IMR-90 (cell line): ENCODE results near the gene FNBP1. TPM values are rescaled to one million over a fixed set of nuclear protein-coding genes. Genes with fewer than 3 reads are reported as not detected.

Experiments
- ATAC-seq: fragments of 200-7000 bp; cut with Tn5 transposase; 2 replicates; pipeline ENCODE4 v1.9.1; 2020; ENCODE audit warnings: low read depth, mild to moderate bottlenecking, moderate library complexity
- BruUV-seq: library from RNA; stranded (reverse); fragments of 400-500 nt; replicated peaks from 2 replicates; lab custom pipeline; 2021; lab: Mats Ljungman, UMichigan
- CTCF ChIA-PET: fragments of 300-600 bp; formaldehyde crosslinking; extraction: SDS; loops from one replicate; lab custom pipeline; 2021; ENCODE audit warnings: antibody characterized with exemption; lab: Yijun Ruan, JAX
- POLR2A ChIA-PET: fragments of 300-600 bp; sonication (Branson Sonifier 250); formaldehyde crosslinking; loops from one replicate; lab custom pipeline; 2022; ENCODE audit warnings: antibody characterized with exemption; ENCODE audit not compliant: unreplicated experiment; lab: Charles Lee
- DNase-seq: peaks from one replicate; pipeline ENCODE4 v3.0.0; 2013
- H2AFZ ChIP-seq: replicated peaks from 2 replicates; pipeline ENCODE3; 2013; ENCODE audit warnings: low read length, mild to moderate bottlenecking; ENCODE audit not compliant: poor library complexity
- H2AK5ac ChIP-seq: 2 replicates; pipeline ENCODE4 v1.6.1; 2013; ENCODE audit warnings: low read depth, low read length, inconsistent platforms
- H2AK9ac ChIP-seq: replicated peaks from 2 replicates; pipeline ENCODE3; 2013; ENCODE audit warnings: mild to moderate bottlenecking, low read depth, low read length, moderate library complexity; ENCODE audit not compliant: poor library complexity
- H2BK120ac ChIP-seq: 2 replicates; pipeline ENCODE4 v1.6.1; 2013; ENCODE audit warnings: low read depth, low read length, inconsistent platforms
- H2BK15ac ChIP-seq: 3 replicates; pipeline ENCODE4 v1.6.1; 2013; ENCODE audit warnings: low read depth, low read length, inconsistent platforms
- H2BK20ac ChIP-seq: 2 replicates; pipeline ENCODE4 v1.6.1; 2013; ENCODE audit warnings: low read depth, mild to moderate bottlenecking, inconsistent platforms, low read length, moderate library complexity
- H2BK5ac ChIP-seq: 2 replicates; pipeline ENCODE4 v1.6.1; 2013; ENCODE audit warnings: mild to moderate bottlenecking, low read depth, low read length, inconsistent platforms; ENCODE audit not compliant: poor library complexity, severe bottlenecking
- H3K14ac ChIP-seq: replicated peaks from 2 replicates; pipeline ENCODE4 v1.6.1; 2013; ENCODE audit warnings: low read depth, low read length, inconsistent platforms
- H3K18ac ChIP-seq: 2 replicates; pipeline ENCODE4 v1.6.1; 2013; ENCODE audit warnings: low read depth, low read length, control low read depth
- H3K23ac ChIP-seq: 2 replicates; pipeline ENCODE4 v1.6.1; 2013; ENCODE audit warnings: low read depth, low read length, inconsistent platforms
- H3K27ac ChIP-seq: 2 replicates; pipeline ENCODE4 v1.5.1; 2013; ENCODE audit warnings: mild to moderate bottlenecking, control low read depth, low read length; ENCODE audit not compliant: insufficient read depth
- H3K27me3 ChIP-seq: 2 replicates; pipeline ENCODE4 v1.6.1; 2013; ENCODE audit warnings: low read length; ENCODE audit not compliant: control insufficient read depth, insufficient read depth
- H3K36me3 ChIP-seq: 2 replicates; pipeline ENCODE4 v1.6.1; 2013; ENCODE audit warnings: low read length, mixed read lengths; ENCODE audit not compliant: control insufficient read depth, insufficient read depth
- H3K4ac ChIP-seq: 2 replicates; pipeline ENCODE4 v1.6.1; 2013; ENCODE audit warnings: low read depth, low read length, inconsistent platforms
- H3K4me1 ChIP-seq: 2 replicates; pipeline ENCODE4 v1.6.1; 2013; ENCODE audit warnings: low read length, mixed read lengths; ENCODE audit not compliant: control insufficient read depth, insufficient read depth
- H3K4me2 ChIP-seq: 2 replicates; pipeline ENCODE4 v1.6.1; 2013; ENCODE audit warnings: low read depth, mild to moderate bottlenecking, control low read depth, low read length, moderate library complexity
- H3K4me3 ChIP-seq: 2 replicates; pipeline ENCODE4 v1.5.1; 2013; ENCODE audit warnings: low read depth, mild to moderate bottlenecking, control low read depth, low read length, moderate library complexity; ENCODE audit not compliant: insufficient read depth
- H3K56ac ChIP-seq: 2 replicates; pipeline ENCODE4 v1.6.1; 2013; ENCODE audit warnings: low read length, inconsistent platforms; ENCODE audit not compliant: insufficient read depth; ENCODE audit errors: extremely low read depth
- H3K79me1 ChIP-seq, 2 experiments: 2 replicates each; pipeline ENCODE4 v1.6.1; 2013; ENCODE audit warnings: low read length in 2 of 2, inconsistent platforms in 1 of 2, low read depth in 1 of 2
- H3K9ac ChIP-seq: 2 replicates; pipeline ENCODE4 v1.6.1; 2013; ENCODE audit warnings: low read depth, low read length, control low read depth
- H3K9me1 ChIP-seq: 2 replicates; pipeline ENCODE4 v1.6.1; 2013; ENCODE audit warnings: low read length, inconsistent platforms; ENCODE audit not compliant: insufficient read depth
- H3K9me3 ChIP-seq: 2 replicates; pipeline ENCODE4 v1.6.1; 2013; ENCODE audit warnings: low read length; ENCODE audit not compliant: control insufficient read depth, insufficient read depth
- H4K20me1 ChIP-seq: 2 replicates; pipeline ENCODE4 v1.6.1; 2013; ENCODE audit warnings: low read length, inconsistent platforms; ENCODE audit not compliant: insufficient read depth
- H4K5ac ChIP-seq: 2 replicates; pipeline ENCODE4 v1.6.1; 2013; ENCODE audit warnings: mild to moderate bottlenecking, low read depth, low read length, control low read depth
- H4K8ac ChIP-seq, 2 experiments: 2 replicates each; pipeline ENCODE4 v1.6.1; 2013; ENCODE audit warnings: low read depth in 2 of 2, low read length in 2 of 2, control low read depth in 1 of 2, inconsistent platforms in 1 of 2
- H4K91ac ChIP-seq: 2 replicates; pipeline ENCODE4 v1.6.1; 2013; ENCODE audit warnings: low read depth, low read length, inconsistent platforms; ENCODE audit not compliant: insufficient read depth
- BHLHE40 ChIP-seq: fragments of 150-350 bp; IDR thresholded peaks from 2 replicates; pipeline ENCODE4 v1.6.1; 2016; ENCODE audit warnings: mild to moderate bottlenecking, low read depth, low read length
- CHD1 ChIP-seq: IDR thresholded peaks from 2 replicates; pipeline ENCODE4 v1.6.1; 2012; ENCODE audit warnings: low read depth, low read length, improper control_type of control experiment
- MAZ ChIP-seq: IDR thresholded peaks from 2 replicates; pipeline ENCODE4 v1.6.1; 2012; ENCODE audit warnings: low read depth, mild to moderate bottlenecking, low read length, improper control_type of control experiment, moderate library complexity, borderline replicate concordance
- MXI1 ChIP-seq: IDR thresholded peaks from 2 replicates; pipeline ENCODE4 v1.6.1; 2012; ENCODE audit warnings: low read depth, mild to moderate bottlenecking, low read length, moderate library complexity, borderline replicate concordance
- POLR2A ChIP-seq: IDR thresholded peaks from 2 replicates; pipeline ENCODE4 v1.6.1; 2012; ENCODE audit warnings: mild to moderate bottlenecking, low read depth, low read length
- RFX5 ChIP-seq: IDR thresholded peaks from 2 replicates; pipeline ENCODE4 v1.8.0; 2012; ENCODE audit warnings: low read depth, mild to moderate bottlenecking, low read length, moderate library complexity
- SMC3 ChIP-seq: fragments of 150-350 bp; IDR thresholded peaks from 2 replicates; pipeline ENCODE4 v1.6.1; 2016; ENCODE audit warnings: low read depth, mild to moderate bottlenecking, antibody characterized with exemption, low read length, moderate library complexity
- WGBS, 2 experiments: methylation state at CpG; one replicate each; pipeline versions ENCODE4 v1.1.5 to v1.1.7; 2013; ENCODE audit warnings: missing lambda C conversion rate in 2 of 2; ENCODE audit not compliant: insufficient read length in 1 of 2; ENCODE audit errors: extremely low coverage in 2 of 2; 5-methylcytosine and 5-hydroxymethylcytosine counted together
- dilution Hi-C: fragments of 300-500 bp; cut with HindIII; formaldehyde crosslinking; loops from one replicate; pipeline ENCODE4 v1.14.3; 2018; ENCODE audit warnings: low sequenced_read_pairs; ENCODE audit not compliant: unreplicated experiment
- in situ Hi-C: fragments of 300-500 bp; cut with MboI; formaldehyde crosslinking; loops from 3 replicates; pipeline ENCODE4 v1.14.3; 2019; ENCODE audit warnings: low sequenced_read_pairs, inconsistent platforms, mixed read lengths
- intact Hi-C: fragments of 100-400 bp; cut with micrococcal nuclease; formaldehyde crosslinking; loops from 2 replicates; pipeline ENCODE4 v1.10.0; 2022
- polyA plus RNA-seq, 3 experiments: library from polyadenylated mRNA; depleted of rRNA; stranded (reverse); fragments of >200 nt; gene quantifications; 2 replicates each; pipeline ENCODE4 v1.2.3, GENCODE V29; 2012; ENCODE audit warnings: low replicate concordance in 1 of 3
- total RNA-seq: library from RNA; depleted of rRNA; stranded (reverse); fragments of >200 nt; gene quantifications from 2 replicates; pipeline ENCODE4 v1.2.3, GENCODE V29; 2012
- TF ChIP-seq, protein P1 (sequence below): fragments of 150-350 bp; IDR thresholded peaks from 2 replicates; pipeline ENCODE4 v1.6.1; 2017; ENCODE audit warnings: mild to moderate bottlenecking, antibody characterized with exemption, low read length, low read depth

FNBP1 gene
- total and polyA plus RNA-seq, 2 of the 4 experiments (the other 2 are of a cell fraction) = 10.3 to 15.4 TPM

DNA sequence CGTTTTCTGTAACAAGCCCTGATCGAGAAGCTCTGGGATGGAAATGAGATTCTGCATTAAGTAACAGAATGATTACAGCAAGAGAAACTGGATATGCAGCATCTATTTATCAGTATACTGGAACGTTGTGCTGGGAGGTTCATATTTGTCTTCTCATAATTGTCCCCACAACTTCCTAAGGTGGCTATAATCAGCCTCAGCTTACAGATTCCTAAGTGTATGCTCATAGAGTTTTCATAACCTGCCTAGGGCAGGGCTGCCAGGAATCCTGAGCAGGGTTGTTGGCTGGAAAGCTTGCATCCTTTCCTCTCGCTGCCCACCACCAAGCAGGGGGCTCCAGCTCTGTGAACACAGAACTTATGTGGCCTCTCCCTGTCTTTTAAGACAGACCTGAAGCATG, 70.2 kb downstream of the FNBP1 start:
- Histone ChIP-seq H3K4me3 (no peak overlapping the region), H3K9ac (no peak overlapping the region), H3K9me1 (no peaks in the 10 kb centered on the region), H2BK15ac (no peak overlapping the region), H3K18ac (no peak overlapping the region), H4K91ac (no peak overlapping the region), H3K4ac (no peak overlapping the region), H3K27ac (no peak overlapping the region), H2AK5ac (no peak overlapping the region), H3K9me3 (no peaks in the 10 kb centered on the region), H3K14ac (no peak overlapping the region), H3K79me1 (no peaks in the 10 kb centered on the region), H2BK20ac (no peak overlapping the region), H3K4me2 (no peak overlapping the region), H2AFZ (no peak overlapping the region), H3K27me3 (no peaks in the 10 kb centered on the region), H3K36me3 (peaks cover 13% of the 10 kb centered on the region), H2BK120ac (no peak overlapping the region), H2BK5ac (no peak overlapping the region), H3K4me1 (peaks cover 4% of the 10 kb centered on the region; the same call in 1 of the 2 replicates), H2AK9ac (no peak overlapping the region), H3K23ac (no peak overlapping the region), H4K8ac (no peak overlapping the region), H3K56ac (no peak overlapping the region), H4K5ac (no peak overlapping the region), H4K20me1 (peaks cover 6% of the 10 kb centered on the region; the same call in 1 of the 2 replicates)
- no peak for DNase-seq
- dilution Hi-C loops (no loop called here), intact Hi-C loops (no loop called here), in situ Hi-C loops (no loop called here)
- WGBS, 2 experiments = no CpG with 5 or more reads among the region's 4 CpGs
- no TSS peak for BruUV-seq
- ChIA-PET POLR2A (no interaction called here), CTCF (interaction anchor here (1.0 kb wide), 1 partner anchor 28 kb away, joined by 3 read pairs; no protein-coding TSS in a partner anchor)
- TF ChIP-seq, protein P1, sequence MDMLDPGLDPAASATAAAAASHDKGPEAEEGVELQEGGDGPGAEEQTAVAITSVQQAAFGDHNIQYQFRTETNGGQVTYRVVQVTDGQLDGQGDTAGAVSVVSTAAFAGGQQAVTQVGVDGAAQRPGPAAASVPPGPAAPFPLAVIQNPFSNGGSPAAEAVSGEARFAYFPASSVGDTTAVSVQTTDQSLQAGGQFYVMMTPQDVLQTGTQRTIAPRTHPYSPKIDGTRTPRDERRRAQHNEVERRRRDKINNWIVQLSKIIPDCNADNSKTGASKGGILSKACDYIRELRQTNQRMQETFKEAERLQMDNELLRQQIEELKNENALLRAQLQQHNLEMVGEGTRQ = no peak
- no peak for TF ChIP-seq SMC3
- no peak for TF ChIP-seq POLR2A
- TF ChIP-seq CHD1 = no peak
- TF ChIP-seq BHLHE40 = no peak
- TF ChIP-seq MAZ = no peak
- no peak for TF ChIP-seq RFX5
- no peak for TF ChIP-seq MXI1
- no peak for ATAC-seq
